ENCODE measurements around the gene NOP9. TPM values are rescaled to one million over a fixed set of nuclear protein-coding genes. Genes with fewer than 3 reads are reported as not detected.

The NOP9 gene
- total RNA-seq, 1 experiment from 2014 or later, result 35.1 TPM

- H3K4me3 Mint-ChIP-seq (ENCODE audit: unreplicated experiment), result no peak overlapping the region
- Histone ChIP-seq H3K36me3 (ENCODE audit: control insufficient read depth, insufficient read depth, low read length) (peaks cover 3% of the 10 kb centered on the region), H3K9me3 (no peaks in the 10 kb centered on the region), H3K4me3 (ENCODE audit: low read depth, low read length) (no peak overlapping the region), H3K27me3 (replicated peaks; ENCODE audit: control insufficient read depth, insufficient read depth, low read length) (no peaks in the 10 kb centered on the region), H3K4me1 (no peaks in the 10 kb centered on the region)
- no peak overlapping the region for H3K27ac Mint-ChIP-seq (ENCODE audit: unreplicated experiment)
- POLR2A ChIA-PET, result no interaction called here
- no peak for TF ChIP-seq CTCF (IDR thresholded peaks at IDR 0.05; ENCODE audit: insufficient read depth in 1 of 2, low read depth in 1 of 2, low read length in 1 of 2, severe bottlenecking in 1 of 2, unreplicated experiment in 1 of 2)
- CTCF ChIA-PET, result interaction anchor here (1.3 kb wide), 1 partner anchor 47 kb away, joined by 4 read pairs; the partner anchor contains the start of gene TINF2
- no peaks in the 10 kb centered on the region for H3K9me3 Mint-ChIP-seq (ENCODE audit: unreplicated experiment)
- H3K36me3 Mint-ChIP-seq (ENCODE audit: insufficient read depth, unreplicated experiment), result peaks cover 11% of the 10 kb centered on the region
- H3K4me1 Mint-ChIP-seq (ENCODE audit: low read depth, unreplicated experiment), result no peaks in the 10 kb centered on the region
- H3K27me3 Mint-ChIP-seq (ENCODE audit: insufficient read depth, unreplicated experiment), result no peaks in the 10 kb centered on the region
- intact Hi-C loops (cut with micrococcal nuclease; ENCODE audit: unreplicated experiment), result no loop called here
- no peak for DNase-seq
- no TSS peak for BruUV-seq (replicated peaks)
Measured at GRCh38 chr14:24289649-24290280, 9.9 kb upstream of the NOP9 start.

- POLR2A ChIA-PET, result no interaction called here
- DNase-seq, result no peak
- Mint-ChIP-seq H3K9me3 (ENCODE audit: unreplicated experiment) (no peaks in the 10 kb centered on the region), H3K36me3 (ENCODE audit: insufficient read depth, unreplicated experiment) (peaks cover 17% of the 10 kb centered on the region), H3K27me3 (ENCODE audit: insufficient read depth, unreplicated experiment) (no peaks in the 10 kb centered on the region), H3K4me3 (ENCODE audit: unreplicated experiment) (no peak overlapping the region), H3K4me1 (ENCODE audit: low read depth, unreplicated experiment) (no peaks in the 10 kb centered on the region), H3K27ac (ENCODE audit: unreplicated experiment) (no peak overlapping the region)
- CTCF ChIA-PET, result interaction anchor here (1.1 to 1.3 kb wide), 2 partner anchors 17 to 48 kb away, joined by 3 to 4 read pairs; partner anchors contain the start of genes CIDEB and TINF2
- no peak for TF ChIP-seq CTCF (IDR thresholded peaks at IDR 0.05; ENCODE audit: insufficient read depth in 1 of 2, low read depth in 1 of 2, low read length in 1 of 2, severe bottlenecking in 1 of 2, unreplicated experiment in 1 of 2)
- Histone ChIP-seq H3K9me3 (no peaks in the 10 kb centered on the region), H3K4me3 (ENCODE audit: low read depth, low read length) (no peak overlapping the region), H3K36me3 (ENCODE audit: control insufficient read depth, insufficient read depth, low read length) (peaks cover 3% of the 10 kb centered on the region), H3K4me1 (no peaks in the 10 kb centered on the region), H3K27me3 (replicated peaks; ENCODE audit: control insufficient read depth, insufficient read depth, low read length) (no peaks in the 10 kb centered on the region)
- BruUV-seq (replicated peaks), result no TSS peak
- intact Hi-C loops (cut with micrococcal nuclease; ENCODE audit: unreplicated experiment), result no loop called here
Measured at GRCh38 chr14:24290746-24291145, 8.9 kb upstream of the NOP9 start.

- no peaks in the 10 kb centered on the region for H3K4me1 Mint-ChIP-seq (ENCODE audit: low read depth, unreplicated experiment)
- no peaks in the 10 kb centered on the region for H3K9me3 ChIP-seq
- no peak overlapping the region for H3K27ac Mint-ChIP-seq (ENCODE audit: unreplicated experiment)
- peaks cover 3% of the 10 kb centered on the region for H3K36me3 ChIP-seq (ENCODE audit: control insufficient read depth, insufficient read depth, low read length)
- no peak overlapping the region for H3K4me3 ChIP-seq (ENCODE audit: low read depth, low read length)
- intact Hi-C loops (cut with micrococcal nuclease; ENCODE audit: unreplicated experiment), result no loop called here
- DNase-seq, result no peak
- no TSS peak for BruUV-seq (replicated peaks)
- no peaks in the 10 kb centered on the region for H3K27me3 ChIP-seq (replicated peaks; ENCODE audit: control insufficient read depth, insufficient read depth, low read length)
- H3K4me3 Mint-ChIP-seq (ENCODE audit: unreplicated experiment), result no peak overlapping the region
- H3K9me3 Mint-ChIP-seq (ENCODE audit: unreplicated experiment), result no peaks in the 10 kb centered on the region
- peaks cover 20% of the 10 kb centered on the region for H3K36me3 Mint-ChIP-seq (ENCODE audit: insufficient read depth, unreplicated experiment)
- H3K4me1 ChIP-seq, result no peaks in the 10 kb centered on the region; the same call in 1 of the 2 replicates
- H3K27me3 Mint-ChIP-seq (ENCODE audit: insufficient read depth, unreplicated experiment), result no peaks in the 10 kb centered on the region
- ChIA-PET CTCF (interaction anchor here (0.9 to 1.5 kb wide), 2 partner anchors 20 to 223 kb away, joined by 3 read pairs; partner anchors contain the start of gene RABGGTA), POLR2A (no interaction called here)
- TF ChIP-seq CTCF (IDR thresholded peaks at IDR 0.05; ENCODE audit: insufficient read depth in 1 of 2, low read depth in 1 of 2, low read length in 1 of 2, severe bottlenecking in 1 of 2, unreplicated experiment in 1 of 2), result no peak
Measured at GRCh38 chr14:24291446-24292117, 8.1 kb upstream of the NOP9 start.
